BLaER1 (cell line): ENCODE measurements around the gene SH3PXD2A.

Source experiments
- H3K27ac ChIP-seq: shearing (Covaris generic); formaldehyde crosslinking; 2 replicates; pipeline ENCODE4 v1.8.1; 2022
- H3K27me3 ChIP-seq: shearing (Covaris generic); formaldehyde crosslinking; 2 replicates; pipeline ENCODE4 v1.8.1; 2022
- H3K36me3 ChIP-seq: shearing (Covaris generic); formaldehyde crosslinking; 2 replicates; pipeline ENCODE4 v1.8.1; 2022
- H3K4me1 ChIP-seq: shearing (Covaris generic); formaldehyde crosslinking; 2 replicates; pipeline ENCODE4 v1.8.1; 2022
- H3K4me2 ChIP-seq: shearing (Covaris generic); formaldehyde crosslinking; 2 replicates; pipeline ENCODE4 v1.8.1; 2022
- H3K4me3 ChIP-seq: shearing (Covaris generic); formaldehyde crosslinking; 2 replicates; pipeline ENCODE4 v1.8.1; 2022
- H3K9ac ChIP-seq: shearing (Covaris generic); formaldehyde crosslinking; 2 replicates; pipeline ENCODE4 v1.8.1; 2022
- H3K9me3 ChIP-seq: shearing (Covaris generic); formaldehyde crosslinking; 2 replicates; pipeline ENCODE4 v1.8.1; 2022
- H4K20me1 ChIP-seq: shearing (Covaris generic); formaldehyde crosslinking; 2 replicates; pipeline ENCODE4 v1.8.1; 2022
- Cebpa-rat ChIP-seq: shearing (Covaris generic); IDR thresholded peaks from 2 replicates; pipeline ENCODE4 v1.8.1; 2022

The SH3PXD2A gene

DNA sequence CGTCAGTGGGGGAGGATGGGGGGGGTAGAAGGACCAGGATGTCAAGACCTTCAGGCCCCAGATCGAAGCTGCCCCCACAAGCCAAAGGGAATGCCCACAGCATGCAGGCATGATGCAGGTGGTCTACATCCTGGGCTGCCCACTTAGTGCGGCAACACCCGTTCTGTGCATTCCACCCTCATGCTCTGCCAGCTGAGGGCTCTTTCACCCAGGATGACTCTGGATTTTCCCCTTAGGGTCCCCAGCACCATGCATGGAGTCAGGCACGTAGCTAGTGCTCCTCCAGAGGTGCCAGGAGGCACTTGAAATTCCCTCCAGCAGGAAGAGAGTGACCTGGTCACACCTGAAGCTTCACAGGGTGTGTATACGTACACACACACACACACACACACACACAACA is 66.2 kb downstream of the SH3PXD2A start:
- Histone ChIP-seq H4K20me1 (peaks cover 70% of the 10 kb centered on the region), H3K27me3 (no peaks in the 10 kb centered on the region), H3K27ac (0 out of 2 replicates have a peak overlapping the region, but pooled peaks have one; percentile 9), H3K9ac (no peak overlapping the region), H3K4me2 (peak overlapping the region; percentile 29; the same call in 1 of the 2 replicates), H3K4me3 (no peak overlapping the region), H3K4me1 (peaks cover 70% of the 10 kb centered on the region), H3K36me3 (peaks cover 60% of the 10 kb centered on the region), H3K9me3 (no peaks in the 10 kb centered on the region)
- no peak for TF ChIP-seq Cebpa-rat

DNA sequence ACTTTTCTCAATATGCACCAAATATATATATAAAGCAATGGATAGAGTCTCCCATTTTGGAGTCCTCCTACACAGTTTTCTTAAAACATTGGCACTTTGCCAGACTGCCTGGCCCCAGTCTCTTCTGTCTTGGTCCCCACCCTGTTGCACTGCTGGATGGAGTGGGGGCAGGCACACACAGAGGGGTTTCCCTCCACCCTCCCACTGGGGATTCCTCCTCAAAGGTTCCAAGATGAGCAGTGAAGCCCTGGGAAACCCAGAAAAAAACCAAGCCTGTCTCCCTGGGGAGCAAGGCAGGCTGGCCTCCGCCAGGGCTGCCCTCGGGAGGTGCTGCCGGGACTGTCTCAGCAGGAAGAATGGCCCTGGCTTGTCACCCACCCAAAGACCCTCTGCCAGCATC is 68.0 kb downstream of the SH3PXD2A start:
- no peaks in the 10 kb centered on the region for H3K27me3 ChIP-seq
- H3K4me3 ChIP-seq: no peak overlapping the region
- no peak overlapping the region; the same call in 1 of the 2 replicates for H3K27ac ChIP-seq
- peak overlapping the region; percentile 58 for H3K4me2 ChIP-seq
- H3K9ac ChIP-seq: no peak overlapping the region
- H4K20me1 ChIP-seq: peaks cover 84% of the 10 kb centered on the region
- H3K36me3 ChIP-seq: peaks cover 62% of the 10 kb centered on the region
- H3K9me3 ChIP-seq: no peaks in the 10 kb centered on the region
- H3K4me1 ChIP-seq: peaks cover 80% of the 10 kb centered on the region
- TF ChIP-seq Cebpa-rat: no peak

DNA sequence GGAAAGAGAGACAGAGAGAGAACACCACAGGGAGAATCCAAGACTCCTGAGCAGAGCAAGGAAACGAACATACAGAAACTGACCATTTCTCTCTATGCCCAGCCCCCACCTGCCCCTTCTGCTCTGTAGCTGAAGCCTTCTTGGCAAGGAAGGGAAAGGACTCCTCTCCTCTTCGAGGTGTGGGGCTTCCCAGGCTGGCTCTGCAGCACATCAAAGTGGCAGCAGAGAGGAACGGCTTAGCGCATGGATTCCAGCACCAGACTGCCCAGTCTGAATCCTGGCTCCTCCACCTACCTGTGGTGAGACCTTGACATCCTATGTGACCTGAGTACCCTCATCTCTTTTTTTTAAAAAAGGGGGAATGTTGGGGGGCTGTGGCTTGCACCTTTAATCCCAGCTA is 69.4 kb downstream of the SH3PXD2A start:
- Histone ChIP-seq H3K9me3 (no peaks in the 10 kb centered on the region), H3K4me1 (peaks cover 89% of the 10 kb centered on the region), H3K36me3 (peaks cover 62% of the 10 kb centered on the region), H3K27ac (0 out of 2 replicates have a peak overlapping the region, but pooled peaks have one; percentile 47), H3K27me3 (no peaks in the 10 kb centered on the region), H4K20me1 (peaks cover 85% of the 10 kb centered on the region), H3K4me2 (peak overlapping the region; percentile 64; the same call in 1 of the 2 replicates), H3K4me3 (no peak overlapping the region), H3K9ac (no peak overlapping the region)
- no peak for TF ChIP-seq Cebpa-rat

DNA sequence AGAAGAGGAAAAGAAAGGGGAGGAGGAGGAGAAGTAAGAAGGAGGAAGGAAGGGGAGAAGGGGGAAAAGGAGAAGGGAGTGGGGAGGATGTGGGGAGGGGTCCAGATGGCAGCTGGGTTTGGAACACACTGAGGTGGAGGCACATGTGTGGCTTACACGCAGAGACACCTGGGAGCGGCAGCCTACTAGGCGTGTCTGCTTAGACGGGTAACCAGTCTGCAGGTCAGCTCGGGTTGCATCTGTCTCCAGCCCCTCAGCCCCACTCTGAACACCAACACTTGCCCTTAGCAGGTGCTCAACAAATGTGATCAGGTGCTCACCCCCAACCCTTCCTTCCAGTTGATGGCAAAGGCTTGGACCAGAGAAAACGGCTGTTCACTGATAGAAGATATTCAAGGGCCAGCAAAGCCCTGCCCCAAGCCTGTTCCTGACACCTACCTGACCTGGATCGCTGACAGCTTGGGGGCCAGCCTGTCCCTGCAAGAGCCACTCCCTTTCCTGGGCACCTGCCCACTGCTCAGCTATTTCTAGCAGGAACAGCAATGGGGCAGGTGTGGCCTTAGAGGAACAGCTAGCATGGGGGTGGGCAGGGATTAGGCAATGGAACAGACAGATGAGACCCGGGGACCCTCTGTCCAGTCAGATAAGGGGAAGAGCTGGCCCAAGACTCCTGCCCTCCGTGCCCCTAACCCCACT is 70.5 kb downstream of the SH3PXD2A start:
- Histone ChIP-seq H3K27ac (peak overlapping the region; percentile 47), H3K9ac (peak overlapping the region; percentile 35), H3K36me3 (peaks cover 61% of the 10 kb centered on the region; the same call in 1 of the 2 replicates), H4K20me1 (peaks cover 94% of the 10 kb centered on the region), H3K4me1 (peaks cover 89% of the 10 kb centered on the region), H3K4me3 (no peak overlapping the region), H3K9me3 (no peaks in the 10 kb centered on the region), H3K27me3 (no peaks in the 10 kb centered on the region), H3K4me2 (peak overlapping the region; percentile 64)
- TF ChIP-seq Cebpa-rat: no peak

DNA sequence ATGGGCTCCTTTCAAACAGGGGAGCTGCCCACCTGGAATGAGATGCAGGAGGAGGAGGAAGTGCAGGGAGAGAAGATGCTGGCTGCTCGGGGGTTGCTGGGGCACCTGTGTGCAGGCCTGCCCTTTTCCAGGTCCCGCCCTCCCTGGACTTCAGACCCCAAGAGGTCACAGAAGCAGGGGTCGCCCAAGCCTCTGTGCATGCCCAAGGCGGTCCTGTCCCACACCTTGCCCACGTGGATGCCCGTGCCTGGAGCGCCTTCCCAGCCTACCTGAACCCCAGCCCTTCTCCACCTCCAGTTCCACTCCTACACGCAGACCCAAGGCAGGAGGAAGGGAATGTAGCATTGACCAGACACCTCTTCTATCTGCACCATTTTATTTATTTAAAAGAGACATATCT is 71.3 kb downstream of the SH3PXD2A start:
- Histone ChIP-seq H3K9ac (no peak overlapping the region), H3K36me3 (peaks cover 55% of the 10 kb centered on the region; the same call in 1 of the 2 replicates), H3K9me3 (no peaks in the 10 kb centered on the region), H3K4me1 (peaks cover 89% of the 10 kb centered on the region), H3K4me3 (no peak overlapping the region), H3K4me2 (peak overlapping the region; percentile 7; the same call in 1 of the 2 replicates), H3K27ac (no peak overlapping the region), H3K27me3 (no peaks in the 10 kb centered on the region), H4K20me1 (peaks cover 96% of the 10 kb centered on the region)
- TF ChIP-seq Cebpa-rat: no peak

DNA sequence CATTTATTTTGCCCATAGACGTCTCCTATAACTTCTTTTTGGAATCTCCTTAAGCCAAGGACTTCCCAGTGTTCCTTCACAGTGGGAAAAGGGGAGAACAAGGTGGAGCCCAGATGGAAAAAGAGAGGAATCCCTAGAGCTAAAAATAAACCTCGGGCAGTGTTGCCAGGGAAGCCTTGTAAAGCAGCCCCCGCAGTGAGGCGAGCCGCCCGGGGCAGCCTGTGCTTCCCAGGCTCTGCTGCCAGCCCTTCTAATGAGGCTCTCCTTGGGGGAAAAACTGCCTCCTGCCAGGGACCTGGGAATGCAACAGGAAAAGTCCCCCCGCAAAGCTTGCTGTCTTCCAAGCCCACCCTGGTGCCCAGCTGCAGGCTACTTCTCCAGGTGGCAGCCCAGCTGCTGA is 71.7 kb downstream of the SH3PXD2A start:
- Histone ChIP-seq H3K36me3 (peaks cover 57% of the 10 kb centered on the region; the same call in 1 of the 2 replicates), H3K27ac (0 out of 2 replicates have a peak overlapping the region, but pooled peaks have one; percentile 6), H3K4me1 (peaks cover 87% of the 10 kb centered on the region), H3K9me3 (no peaks in the 10 kb centered on the region), H3K9ac (no peak overlapping the region), H3K4me3 (no peak overlapping the region), H3K27me3 (no peaks in the 10 kb centered on the region), H3K4me2 (peak overlapping the region; percentile 7; the same call in 1 of the 2 replicates), H4K20me1 (peaks cover 97% of the 10 kb centered on the region)
- TF ChIP-seq Cebpa-rat: no peak

DNA sequence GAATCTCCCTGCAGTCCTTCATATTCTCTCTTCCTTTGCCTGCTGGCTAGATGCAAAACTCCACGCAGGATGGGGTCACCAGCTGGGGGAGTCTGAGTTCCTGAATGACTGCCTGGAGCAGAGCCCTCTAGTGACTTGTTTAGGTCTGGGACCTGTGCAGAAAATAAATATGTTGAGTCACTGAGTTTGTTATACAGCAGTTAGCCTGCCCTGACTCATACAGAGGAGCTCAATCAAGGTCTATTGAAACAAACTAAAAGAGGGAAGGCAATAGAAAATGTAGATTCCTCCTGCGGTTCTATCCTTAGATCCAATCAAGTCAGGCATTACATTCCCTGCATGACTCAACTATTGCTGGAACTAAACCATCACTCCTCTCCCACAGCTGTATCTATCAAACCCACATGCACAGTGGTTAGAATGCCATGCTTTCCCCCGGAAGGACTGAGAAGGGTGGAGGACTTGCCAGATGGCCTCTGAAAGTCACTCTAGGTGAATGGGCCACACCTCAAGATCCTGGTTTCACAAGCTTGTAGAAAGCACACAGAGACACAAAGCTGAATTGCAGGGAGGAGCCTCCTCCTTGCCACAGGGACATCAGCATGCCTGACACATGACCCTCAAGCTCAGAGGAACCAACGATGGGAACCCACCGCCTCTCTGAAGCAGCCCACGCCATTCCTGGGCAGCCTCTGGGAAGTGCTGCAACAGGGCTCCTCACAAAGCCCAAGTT is 73.9 kb downstream of the SH3PXD2A start:
- Histone ChIP-seq H3K27me3 (no peaks in the 10 kb centered on the region), H3K36me3 (peaks cover 68% of the 10 kb centered on the region; the same call in 1 of the 2 replicates), H3K27ac (no peak overlapping the region; the same call in 1 of the 2 replicates), H3K4me3 (no peak overlapping the region), H3K4me2 (peak overlapping the region; percentile 45; the same call in 1 of the 2 replicates), H3K9ac (no peak overlapping the region), H3K4me1 (peaks cover 82% of the 10 kb centered on the region), H3K9me3 (no peaks in the 10 kb centered on the region), H4K20me1 (peaks cover 95% of the 10 kb centered on the region)
- no peak for TF ChIP-seq Cebpa-rat

DNA sequence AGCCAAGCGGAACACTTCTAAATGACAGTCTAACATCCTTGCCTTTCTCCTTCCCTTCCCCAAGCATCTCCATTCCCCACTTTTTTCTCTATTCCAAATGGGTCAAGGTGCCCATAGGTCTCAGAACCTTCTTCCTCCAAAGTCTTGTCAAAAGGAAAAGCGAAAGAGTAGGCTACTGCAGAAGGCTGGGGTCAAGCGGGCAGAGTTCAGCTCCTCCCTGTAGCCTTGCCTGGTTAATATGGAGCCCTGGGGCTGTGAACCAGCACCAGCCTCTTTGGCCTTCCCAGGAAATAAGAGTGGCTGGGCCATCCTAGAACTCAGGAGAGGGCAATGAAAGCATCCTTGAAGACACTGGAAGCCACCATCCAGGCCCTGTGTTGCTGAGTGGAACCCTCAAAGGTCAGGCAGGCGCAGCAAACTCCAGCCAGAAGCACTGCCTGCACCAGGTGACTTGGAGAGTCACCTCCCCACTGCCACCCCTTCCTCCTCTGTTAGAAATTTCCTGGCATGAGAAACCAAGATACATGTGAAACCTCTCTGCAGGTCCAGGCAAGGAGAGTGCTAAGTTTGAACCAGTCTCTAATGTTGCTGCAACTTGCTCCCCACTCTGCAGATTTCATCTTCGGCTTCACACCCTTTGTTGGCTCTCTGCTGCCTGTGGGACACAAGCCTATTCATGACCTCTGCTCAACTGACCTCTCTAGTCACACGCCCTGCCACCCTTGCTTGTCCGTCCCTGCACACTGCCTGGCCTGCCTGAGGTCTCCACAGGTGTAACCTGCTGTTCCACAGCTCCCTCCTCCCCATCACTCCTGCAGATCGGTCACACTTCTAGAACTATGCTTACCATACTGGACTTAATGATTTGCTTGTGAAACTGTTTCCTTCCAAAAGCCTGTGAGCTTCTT is 74.9 kb downstream of the SH3PXD2A start:
- Histone ChIP-seq H3K9ac (0 out of 2 replicates have a peak overlapping the region, but pooled peaks have one; percentile 7), H4K20me1 (peaks cover 86% of the 10 kb centered on the region), H3K4me3 (no peak overlapping the region), H3K27me3 (no peaks in the 10 kb centered on the region), H3K4me2 (peak overlapping the region; percentile 45), H3K36me3 (peaks cover 74% of the 10 kb centered on the region), H3K27ac (0 out of 2 replicates have a peak overlapping the region, but pooled peaks have one; percentile 36), H3K4me1 (peaks cover 72% of the 10 kb centered on the region), H3K9me3 (peaks cover 5% of the 10 kb centered on the region; the same call in 1 of the 2 replicates)
- no peak for TF ChIP-seq Cebpa-rat
